DMS 273 (cell line): ENCODE measurements around the gene MTARC1.

Source experiments
- DNase-seq: peaks from one replicate; lab custom pipeline; 2025; ENCODE audit not compliant: unreplicated experiment; lab: John Stamatoyannopoulos, UW

MTARC1 gene

GRCh38 chr1:220769205-220769604 is 17.5 kb upstream of the MTARC1 start:
- no peak for DNase-seq

- no peak for DNase-seq
Measured at GRCh38 chr1:220770245-220770913, 16.3 kb upstream of the MTARC1 start.

GRCh38 chr1:220772846-220773245 is 13.9 kb upstream of the MTARC1 start:
- no peak for DNase-seq

- peak; percentile 46 for DNase-seq
Measured at GRCh38 chr1:220775240-220775853, 11.4 kb upstream of the MTARC1 start.

GRCh38 chr1:220776254-220776653 is 10.5 kb upstream of the MTARC1 start:
- DNase-seq, result no peak

DNA sequence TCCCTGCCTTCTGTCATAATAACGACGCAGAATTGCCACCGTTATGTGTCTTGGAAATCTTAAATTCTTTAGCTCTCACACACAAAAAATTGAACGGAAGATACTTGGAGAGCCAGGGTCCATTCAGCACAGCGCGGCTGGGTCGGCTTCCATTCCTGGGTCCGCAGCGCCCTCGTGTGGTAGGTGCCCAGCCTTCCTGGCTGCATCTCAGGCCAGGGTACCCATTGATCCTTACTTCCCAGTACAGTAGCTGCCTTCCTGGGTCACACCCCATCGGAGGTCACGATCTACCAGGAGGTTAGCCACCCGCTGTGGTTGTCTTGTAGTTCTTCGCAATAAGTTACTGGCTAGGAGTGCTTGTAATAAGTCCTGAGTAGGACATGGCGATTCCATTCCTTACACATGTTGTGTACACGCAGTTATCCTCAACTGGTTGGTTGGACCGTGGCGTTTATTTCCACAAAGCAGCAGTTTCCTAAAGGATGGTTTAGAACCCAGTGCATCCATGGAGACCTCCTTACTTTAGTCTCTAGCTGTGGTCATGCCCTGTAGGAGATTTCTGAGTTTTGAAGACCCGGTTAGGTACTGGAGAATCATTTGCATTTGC is 9.9 kb upstream of the MTARC1 start:
- peak; percentile 89 for DNase-seq

DNA sequence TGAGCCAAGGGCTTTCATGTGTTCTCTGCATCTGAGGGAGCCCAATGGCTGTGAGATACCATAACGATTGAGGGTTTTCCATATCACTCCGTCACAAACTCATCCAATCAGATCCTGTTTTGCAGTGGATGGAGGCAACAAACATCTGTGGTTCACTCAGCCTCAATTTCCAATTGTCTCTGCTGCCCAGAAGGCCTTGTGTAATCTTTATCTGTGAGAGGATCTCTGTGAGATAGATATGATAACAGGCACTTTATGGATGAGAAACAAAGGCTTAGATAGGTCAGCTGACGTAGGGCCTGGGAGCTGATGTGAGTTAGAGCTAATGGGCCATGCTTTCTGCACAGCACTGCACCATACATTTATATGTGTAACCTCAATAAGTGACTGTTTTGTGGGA is 3.3 kb upstream of the MTARC1 start:
- DNase-seq, result no peak

- DNase-seq, result no peak
Measured at GRCh38 chr1:220784751-220785150, 2.0 kb upstream of the MTARC1 start.

- DNase-seq, result peak; percentile 14
Measured at GRCh38 chr1:220785166-220786056, 1.3 kb upstream of the MTARC1 start.

- DNase-seq, result peak; percentile 63
Measured at GRCh38 chr1:220786057-220786336, 716 bp upstream of the MTARC1 start.

DNA sequence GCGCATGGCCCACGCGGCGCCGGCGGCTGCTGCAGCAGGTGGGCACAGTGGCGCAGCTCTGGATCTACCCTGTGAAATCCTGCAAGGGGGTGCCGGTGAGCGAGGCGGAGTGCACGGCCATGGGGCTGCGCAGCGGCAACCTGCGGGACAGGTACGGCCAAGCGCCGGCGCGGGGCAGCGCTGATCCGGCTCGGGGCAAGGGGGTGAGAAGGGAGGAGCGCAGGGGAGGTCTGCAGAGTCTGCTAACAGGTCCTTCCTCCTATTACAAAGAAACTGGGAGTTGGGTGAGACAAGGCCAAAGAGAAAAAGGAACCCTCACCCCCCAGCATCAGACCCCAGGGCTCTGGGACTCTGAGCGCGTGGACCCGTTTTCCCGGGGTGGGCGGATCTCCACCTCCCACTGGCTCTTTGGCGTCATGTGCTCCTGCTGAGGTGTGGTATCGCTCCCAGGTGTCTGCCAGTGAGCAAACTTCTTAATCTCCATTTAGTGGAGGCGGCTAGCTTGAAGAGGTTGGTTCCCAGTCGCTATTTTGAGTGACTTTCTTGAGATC is 431 bp downstream of the MTARC1 start:
- DNase-seq, result peak; percentile 65

DNA sequence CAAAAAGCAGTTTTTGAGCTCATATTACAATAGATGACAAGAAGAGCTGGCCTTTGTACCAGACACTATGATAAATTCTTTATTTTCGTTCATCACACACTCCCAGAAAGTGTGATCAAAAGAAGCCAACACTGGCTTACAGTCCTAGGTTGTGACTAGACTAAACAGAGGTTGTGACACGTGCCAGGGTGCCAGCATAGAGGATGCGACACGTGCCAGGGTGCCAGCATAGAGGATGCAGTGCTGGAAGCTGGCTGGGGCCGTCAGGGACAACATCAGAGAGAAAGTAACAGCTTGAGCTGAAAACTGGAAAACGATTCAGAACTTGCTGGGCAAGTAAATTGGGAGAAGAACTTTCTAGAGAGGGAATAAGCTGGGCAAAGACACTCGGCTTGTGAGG is 2.2 kb downstream of the MTARC1 start:
- no peak for DNase-seq

- DNase-seq, result no peak
Measured at GRCh38 chr1:220789532-220790147, 2.9 kb downstream of the MTARC1 start.

GRCh38 chr1:220791285-220791684 is 4.6 kb downstream of the MTARC1 start:
- peak; percentile 48 for DNase-seq

- DNase-seq, result peak; percentile 6
Measured at GRCh38 chr1:220791956-220792355, 5.2 kb downstream of the MTARC1 start.

- no peak for DNase-seq
Measured at GRCh38 chr1:220796530-220796929, 9.8 kb downstream of the MTARC1 start.

- no peak for DNase-seq
Measured at GRCh38 chr1:220797044-220797443, 10.3 kb downstream of the MTARC1 start.

DNA sequence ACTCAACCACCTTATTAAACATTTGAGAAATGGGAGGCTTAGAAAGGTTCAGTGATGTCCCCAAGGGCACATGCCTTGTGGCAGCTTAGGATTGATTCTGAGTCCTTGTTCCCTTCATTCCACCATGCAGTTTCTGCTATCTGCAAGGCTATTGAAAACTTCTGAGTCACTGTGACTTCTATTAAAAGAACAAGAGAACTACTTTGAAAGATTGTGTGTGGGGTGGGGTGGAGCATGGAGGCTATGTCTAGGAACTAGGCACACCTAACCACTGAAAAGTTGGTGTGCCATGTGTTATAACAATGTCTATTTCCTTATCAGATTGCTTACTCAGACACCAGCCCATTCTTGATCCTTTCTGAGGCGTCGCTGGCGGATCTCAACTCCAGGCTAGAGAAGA is 10.8 kb downstream of the MTARC1 start:
- DNase-seq, result no peak

DNA sequence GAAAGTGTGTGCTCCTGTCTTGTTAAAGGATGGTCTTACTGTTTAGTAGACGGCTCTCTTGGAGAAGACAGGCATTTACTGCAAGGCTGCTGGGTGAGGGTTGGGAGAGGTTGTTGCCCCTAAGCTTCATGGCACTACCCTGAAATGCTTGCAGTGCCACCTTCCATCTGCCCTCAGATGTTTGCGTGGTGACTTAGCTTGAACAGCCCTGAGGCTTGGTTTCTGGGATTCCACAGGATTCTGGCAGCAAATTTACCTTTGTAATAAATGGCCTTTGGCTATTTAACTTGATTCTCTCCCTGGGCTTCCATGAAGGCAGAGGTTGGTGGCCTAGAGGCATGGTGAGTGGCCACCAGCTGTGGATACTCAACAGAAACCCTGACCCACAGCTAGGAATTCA is 11.6 kb downstream of the MTARC1 start:
- DNase-seq, result no peak

DNA sequence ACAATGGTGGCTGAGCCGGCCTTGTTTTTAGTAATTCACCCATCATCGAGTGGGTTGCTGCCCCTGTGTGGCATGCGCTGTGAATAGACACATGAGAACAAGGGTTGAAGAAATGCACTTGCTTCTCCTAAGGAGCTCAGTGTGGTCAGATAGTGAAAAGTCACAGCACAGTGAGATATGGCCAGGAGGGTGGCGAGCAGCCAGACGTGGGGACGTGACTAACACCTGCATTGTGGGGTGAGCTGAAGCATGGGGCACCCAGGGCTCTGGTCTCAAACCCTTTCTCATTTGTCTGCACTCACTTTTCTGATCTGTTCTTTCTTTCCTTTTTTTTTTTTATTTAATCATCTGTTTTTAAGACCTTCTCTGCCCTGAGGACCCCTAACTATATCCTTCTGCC is 13.5 kb downstream of the MTARC1 start:
- DNase-seq, result no peak
